SK-N-MC (cell line): Measurements from ENCODE around the gene OFD1.

Source experiments
- EZH2 ChIP-seq: fragments of 200-600 bp; sonication (generic); IDR thresholded peaks from one replicate; pipeline ENCODE4 v1.6.1; 2017; ENCODE audit warnings: antibody characterized with exemption
- FOXP2 ChIP-seq: optimal IDR thresholded peaks from 2 replicates; pipeline ENCODE3; 2011; ENCODE audit warnings: mild to moderate bottlenecking, moderate library complexity; ENCODE audit not compliant: insufficient read depth; ENCODE audit errors: extremely low read length, control extremely low read depth
- POLR2AphosphoS5 ChIP-seq: IDR thresholded peaks from 2 replicates; pipeline ENCODE4 v1.6.1; 2012; ENCODE audit warnings: mild to moderate bottlenecking, low read depth, low read length, borderline replicate concordance

- TF ChIP-seq EZH2 (no peak), POLR2AphosphoS5 (no peak), FOXP2 (no peak)
These were observed 16.7 kb upstream of the OFD1 start for GRCh38 chrX:13717700-13718472.
